ENCODE measurements around the gene OSBP2.

The OSBP2 gene

DNA sequence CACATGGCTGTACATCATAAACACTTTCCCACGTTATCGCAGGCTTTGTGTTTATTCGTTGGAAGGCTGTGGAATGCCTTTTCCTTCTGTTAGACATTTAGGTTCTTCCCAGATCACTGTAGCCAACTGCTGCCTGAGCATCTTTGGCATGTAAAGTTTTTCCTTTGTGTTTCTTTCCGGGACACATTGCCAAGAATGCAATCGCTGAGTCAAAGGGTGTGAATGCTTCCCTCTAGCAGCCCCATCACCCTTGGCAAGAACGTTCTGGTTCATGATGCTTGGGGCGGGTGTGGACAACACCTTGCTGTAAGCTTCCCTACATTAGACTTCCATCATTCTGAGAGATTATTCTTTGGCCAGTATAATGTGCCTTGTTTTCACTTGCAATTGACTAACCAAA lies 136.2 kb downstream of the OSBP2 start:
- H3K4me3 ChIP-seq, result no peak overlapping the region
- no peak overlapping the region for H3K9ac ChIP-seq (ENCODE audit: insufficient read length)
- no peak for DNase-seq (ENCODE audit: low read depth, low spot score)
- TF ChIP-seq POLR2AphosphoS5 (IDR thresholded peaks at IDR 0.05; ENCODE audit: borderline replicate concordance, low read depth, low read length) (no peak), EZH2 (IDR thresholded peaks at IDR 0.05) (no peak), FOXP2 (optimal IDR thresholded peaks at IDR 0.05; ENCODE audit: control extremely low read depth, extremely low read length, insufficient read depth) (no peak)
- H3K9me3 ChIP-seq (ENCODE audit: low read depth, low read length), result no peaks in the 10 kb centered on the region
- H3K36me3 ChIP-seq (ENCODE audit: insufficient read depth, low read length), result no peaks in the 10 kb centered on the region
- no peak overlapping the region for H3K27ac ChIP-seq

DNA sequence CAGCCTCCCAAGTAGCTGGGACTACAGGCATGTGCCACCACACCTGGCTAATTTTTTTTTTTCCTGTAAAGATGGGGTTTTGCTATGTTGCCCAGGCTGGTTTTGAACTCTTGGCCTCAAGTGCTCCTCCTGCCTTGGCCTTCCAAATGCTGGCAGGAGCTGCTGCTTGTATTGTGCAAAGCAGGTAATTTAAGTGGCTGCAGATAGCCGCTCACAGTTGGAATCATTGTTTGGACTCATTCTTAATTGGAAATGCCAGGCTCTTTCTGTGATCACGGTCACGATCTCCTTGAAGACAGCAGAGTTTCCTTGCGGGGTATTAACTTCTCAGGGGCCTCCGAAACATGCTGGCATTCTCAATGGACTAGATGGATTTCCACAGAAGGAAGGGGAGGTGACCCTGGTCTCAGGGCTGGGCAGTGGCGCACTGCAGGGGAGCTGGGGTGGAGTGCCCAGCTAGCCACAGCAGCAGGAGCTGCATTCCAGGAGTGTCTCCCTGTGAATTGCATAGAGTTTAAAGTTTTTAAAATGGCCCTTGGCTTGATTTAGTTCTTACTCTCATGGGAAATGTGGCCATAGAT lies 137.8 kb downstream of the OSBP2 start:
- no peak for DNase-seq (ENCODE audit: low read depth, low spot score)
- Histone ChIP-seq H3K9me3 (ENCODE audit: low read depth, low read length) (no peaks in the 10 kb centered on the region), H3K27ac (no peak overlapping the region), H3K4me3 (no peak overlapping the region), H3K36me3 (ENCODE audit: insufficient read depth, low read length) (no peaks in the 10 kb centered on the region), H3K9ac (ENCODE audit: insufficient read length) (no peak overlapping the region)
- TF ChIP-seq FOXP2 (optimal IDR thresholded peaks at IDR 0.05; ENCODE audit: control extremely low read depth, extremely low read length, insufficient read depth) (no peak), EZH2 (IDR thresholded peaks at IDR 0.05) (no peak), POLR2AphosphoS5 (IDR thresholded peaks at IDR 0.05; ENCODE audit: borderline replicate concordance, low read depth, low read length) (no peak)

DNA sequence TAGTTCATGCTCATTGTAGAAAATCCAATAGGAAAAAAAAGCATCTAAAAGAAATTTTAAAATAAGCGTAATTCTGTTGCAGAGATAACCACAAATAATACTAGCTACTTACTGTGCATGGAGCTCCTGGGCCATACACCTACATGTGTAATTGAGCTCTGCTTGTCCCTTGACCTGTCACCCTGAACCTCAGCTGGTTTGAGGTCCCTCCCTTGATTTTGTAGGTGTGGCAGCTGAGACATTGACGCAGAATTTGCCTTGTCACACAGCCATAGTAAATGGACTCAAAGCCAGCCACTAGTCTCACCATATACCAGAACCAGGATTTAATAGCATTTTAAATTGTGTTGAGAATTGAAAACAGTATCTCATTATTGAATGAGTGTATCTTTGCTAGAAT lies 138.6 kb downstream of the OSBP2 start:
- no peak for DNase-seq (ENCODE audit: low read depth, low spot score)
- no peak for TF ChIP-seq POLR2AphosphoS5 (IDR thresholded peaks at IDR 0.05; ENCODE audit: borderline replicate concordance, low read depth, low read length)
- no peak for TF ChIP-seq FOXP2 (optimal IDR thresholded peaks at IDR 0.05; ENCODE audit: control extremely low read depth, extremely low read length, insufficient read depth)
- TF ChIP-seq EZH2 (IDR thresholded peaks at IDR 0.05), result no peak
- H3K9me3 ChIP-seq (ENCODE audit: low read depth, low read length), result no peaks in the 10 kb centered on the region
- H3K9ac ChIP-seq (ENCODE audit: insufficient read length), result no peak overlapping the region
- H3K27ac ChIP-seq, result no peak overlapping the region
- no peaks in the 10 kb centered on the region for H3K36me3 ChIP-seq (ENCODE audit: insufficient read depth, low read length)
- H3K4me3 ChIP-seq, result no peak overlapping the region

DNA sequence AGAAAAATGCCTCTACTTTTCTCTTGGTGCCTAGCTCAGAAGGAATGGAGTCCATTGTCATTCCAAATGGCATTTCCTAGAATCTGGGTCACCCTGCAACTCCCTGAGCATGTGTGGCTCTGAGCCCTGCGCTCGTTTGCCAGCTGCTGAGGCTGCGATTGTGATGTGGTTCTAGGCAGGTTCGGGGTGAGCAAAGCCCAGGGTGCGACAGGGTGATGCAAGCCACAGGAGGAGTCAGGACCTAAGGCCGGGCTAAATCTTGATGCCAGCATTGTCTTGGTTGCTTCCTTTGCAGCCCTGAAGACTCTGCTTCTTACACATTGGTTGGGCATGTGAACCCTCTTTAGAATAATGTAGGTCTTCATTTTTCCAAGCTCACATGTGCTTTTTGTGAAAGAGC lies 142.9 kb downstream of the OSBP2 start:
- DNase-seq (ENCODE audit: low read depth, low spot score), result no peak
- H3K9me3 ChIP-seq (ENCODE audit: low read depth, low read length), result no peaks in the 10 kb centered on the region
- H3K4me3 ChIP-seq, result no peak overlapping the region
- no peaks in the 10 kb centered on the region for H3K36me3 ChIP-seq (ENCODE audit: insufficient read depth, low read length)
- H3K27ac ChIP-seq, result no peak overlapping the region
- no peak overlapping the region for H3K9ac ChIP-seq (ENCODE audit: insufficient read length)
- TF ChIP-seq FOXP2 (optimal IDR thresholded peaks at IDR 0.05; ENCODE audit: control extremely low read depth, extremely low read length, insufficient read depth), result no peak
- no peak for TF ChIP-seq EZH2 (IDR thresholded peaks at IDR 0.05)
- no peak for TF ChIP-seq POLR2AphosphoS5 (IDR thresholded peaks at IDR 0.05; ENCODE audit: borderline replicate concordance, low read depth, low read length)

DNA sequence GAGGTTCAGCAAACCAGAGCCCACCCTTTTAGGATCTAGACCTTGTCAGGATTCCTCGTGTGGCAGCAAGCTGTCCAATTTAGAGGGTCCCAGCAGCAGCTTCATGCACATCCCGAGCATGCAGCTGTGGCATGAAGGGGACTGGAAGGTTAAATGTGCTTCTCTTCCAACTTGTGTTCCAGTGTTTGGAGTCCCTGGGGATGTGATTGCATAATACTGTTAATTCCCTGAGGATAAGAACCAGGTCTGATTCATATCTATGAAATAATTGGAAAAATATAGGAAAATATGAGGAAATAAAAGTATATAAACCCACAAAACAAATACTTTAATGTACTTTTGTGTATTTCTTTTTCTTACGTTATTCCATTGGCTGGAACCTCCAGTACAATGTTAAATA lies 143.4 kb downstream of the OSBP2 start:
- H3K27ac ChIP-seq, result no peak overlapping the region
- no peak for DNase-seq (ENCODE audit: low read depth, low spot score)

DNA sequence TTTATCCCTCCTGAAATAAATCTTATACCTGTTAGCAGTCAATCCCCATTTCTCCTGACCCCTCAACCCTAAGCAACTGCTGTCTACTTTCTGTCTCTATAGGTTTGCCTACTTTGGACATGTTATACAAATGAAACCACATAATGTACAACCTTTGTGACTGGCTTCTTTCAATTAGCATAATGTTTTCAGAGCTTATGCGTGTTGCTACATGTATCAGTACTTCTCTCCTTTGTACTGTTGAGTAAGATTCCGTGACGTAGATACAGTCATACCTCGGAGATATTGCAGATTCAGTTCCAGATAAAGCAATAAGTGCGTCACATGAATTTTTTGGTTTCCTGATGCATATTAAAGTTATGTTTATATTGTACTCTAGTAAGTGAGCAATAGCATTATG lies 146.6 kb downstream of the OSBP2 start:
- peak; percentile 16 for DNase-seq (ENCODE audit: low read depth, low spot score)
- TF ChIP-seq POLR2AphosphoS5 (IDR thresholded peaks at IDR 0.05; ENCODE audit: borderline replicate concordance, low read depth, low read length), result no peak
- no peak for TF ChIP-seq EZH2 (IDR thresholded peaks at IDR 0.05)
- no peak for TF ChIP-seq FOXP2 (optimal IDR thresholded peaks at IDR 0.05; ENCODE audit: control extremely low read depth, extremely low read length, insufficient read depth)
- no peak overlapping the region for H3K4me3 ChIP-seq
- no peaks in the 10 kb centered on the region for H3K9me3 ChIP-seq (ENCODE audit: low read depth, low read length)
- H3K36me3 ChIP-seq (ENCODE audit: insufficient read depth, low read length), result no peaks in the 10 kb centered on the region
- no peak overlapping the region for H3K27ac ChIP-seq
- no peak overlapping the region for H3K9ac ChIP-seq (ENCODE audit: insufficient read length)

More for the DNA sequence above, 143.4 kb downstream of the OSBP2 start:
- Histone ChIP-seq H3K9ac (ENCODE audit: insufficient read length) (no peak overlapping the region), H3K9me3 (ENCODE audit: low read depth, low read length) (no peaks in the 10 kb centered on the region), H3K4me3 (no peak overlapping the region), H3K36me3 (ENCODE audit: insufficient read depth, low read length) (no peaks in the 10 kb centered on the region)
- TF ChIP-seq POLR2AphosphoS5 (IDR thresholded peaks at IDR 0.05; ENCODE audit: borderline replicate concordance, low read depth, low read length) (no peak), EZH2 (IDR thresholded peaks at IDR 0.05) (no peak), FOXP2 (optimal IDR thresholded peaks at IDR 0.05; ENCODE audit: control extremely low read depth, extremely low read length, insufficient read depth) (no peak)

DNA sequence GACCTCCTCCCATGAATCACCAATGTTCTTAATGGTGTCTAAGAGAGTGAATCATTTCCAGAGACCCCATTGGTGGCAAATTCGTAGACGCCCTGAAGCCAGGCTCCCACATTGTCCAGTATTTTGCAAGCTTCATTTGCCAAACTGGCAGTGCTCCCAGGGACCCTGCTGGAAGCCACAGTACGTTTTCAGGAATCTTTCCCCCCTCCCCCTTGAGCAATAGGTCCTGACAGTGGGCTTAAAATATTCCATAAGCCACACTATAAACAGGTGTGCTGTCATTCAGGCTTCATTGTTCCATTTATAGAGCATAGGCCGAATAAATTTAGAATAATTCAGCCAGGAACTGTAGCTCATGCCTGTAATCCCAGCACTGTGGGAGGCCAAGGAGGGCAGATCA lies 148.6 kb downstream of the OSBP2 start:
- Histone ChIP-seq H3K27ac (no peak overlapping the region), H3K4me3 (no peak overlapping the region), H3K9ac (ENCODE audit: insufficient read length) (no peak overlapping the region), H3K9me3 (ENCODE audit: low read depth, low read length) (no peaks in the 10 kb centered on the region), H3K36me3 (ENCODE audit: insufficient read depth, low read length) (no peaks in the 10 kb centered on the region)
- DNase-seq (ENCODE audit: low read depth, low spot score), result no peak
- TF ChIP-seq EZH2 (IDR thresholded peaks at IDR 0.05) (no peak), POLR2AphosphoS5 (IDR thresholded peaks at IDR 0.05; ENCODE audit: borderline replicate concordance, low read depth, low read length) (no peak)

DNA sequence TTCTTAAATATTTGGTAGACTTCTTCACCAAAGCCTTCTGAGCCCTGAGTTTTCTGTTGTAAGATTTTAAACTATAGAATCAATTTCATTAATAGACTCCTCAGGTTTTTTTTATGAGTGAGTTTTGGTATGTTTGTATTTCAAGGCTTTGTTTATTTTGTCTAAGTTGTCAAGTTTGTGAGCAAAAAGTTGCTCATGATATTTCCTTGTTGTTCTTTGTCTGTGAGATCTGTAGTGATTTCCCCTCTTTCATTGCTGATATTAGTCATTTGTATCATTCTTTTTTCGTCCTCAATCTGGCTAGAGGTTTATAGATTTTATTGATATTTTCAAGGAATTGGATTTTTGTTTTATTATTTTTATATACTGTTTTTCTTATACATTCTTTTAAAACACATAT lies 152.9 kb downstream of the OSBP2 start:
- H3K9ac ChIP-seq (ENCODE audit: insufficient read length), result no peak overlapping the region
- no peak for DNase-seq (ENCODE audit: low read depth, low spot score)
- no peak for TF ChIP-seq EZH2 (IDR thresholded peaks at IDR 0.05)
- TF ChIP-seq POLR2AphosphoS5 (IDR thresholded peaks at IDR 0.05; ENCODE audit: borderline replicate concordance, low read depth, low read length), result no peak
- no peak for TF ChIP-seq FOXP2 (optimal IDR thresholded peaks at IDR 0.05; ENCODE audit: control extremely low read depth, extremely low read length, insufficient read depth)
- no peak overlapping the region for H3K4me3 ChIP-seq
- H3K27ac ChIP-seq, result no peak overlapping the region
- H3K9me3 ChIP-seq (ENCODE audit: low read depth, low read length), result no peaks in the 10 kb centered on the region
- no peaks in the 10 kb centered on the region for H3K36me3 ChIP-seq (ENCODE audit: insufficient read depth, low read length)

DNA sequence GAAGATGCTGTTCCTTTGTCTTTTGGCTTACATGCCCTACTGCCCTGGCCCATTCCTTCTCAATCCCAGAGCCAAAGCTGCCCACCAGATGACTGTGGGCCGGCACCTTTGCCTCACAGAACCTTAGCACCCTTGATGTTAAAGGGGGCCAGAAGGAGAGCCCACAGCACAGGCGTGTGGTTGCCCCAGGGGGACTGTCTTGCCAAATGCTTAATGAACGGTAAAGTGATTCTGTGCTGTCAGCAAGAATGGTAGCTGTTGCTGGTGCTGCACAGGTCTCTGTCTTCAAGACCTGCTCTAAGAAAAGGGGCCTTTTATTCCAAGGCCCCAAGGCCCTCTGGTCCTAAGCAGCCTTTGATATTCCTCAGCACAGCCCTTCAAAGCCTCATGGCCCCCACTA lies 160.6 kb downstream of the OSBP2 start:
- TF ChIP-seq EZH2 (IDR thresholded peaks at IDR 0.05) (no peak), FOXP2 (optimal IDR thresholded peaks at IDR 0.05; ENCODE audit: control extremely low read depth, extremely low read length, insufficient read depth) (no peak), POLR2AphosphoS5 (IDR thresholded peaks at IDR 0.05; ENCODE audit: borderline replicate concordance, low read depth, low read length) (no peak)
- no peaks in the 10 kb centered on the region for H3K36me3 ChIP-seq (ENCODE audit: insufficient read depth, low read length)
- no peak overlapping the region for H3K27ac ChIP-seq
- H3K4me3 ChIP-seq, result no peak overlapping the region
- H3K9me3 ChIP-seq (ENCODE audit: low read depth, low read length), result no peaks in the 10 kb centered on the region
- no peak for DNase-seq (ENCODE audit: low read depth, low spot score)
- H3K9ac ChIP-seq (ENCODE audit: insufficient read length), result no peak overlapping the region
